ENCODE measurements around the gene SVOP. TPM values are rescaled to one million over a fixed set of nuclear protein-coding genes. Genes with fewer than 3 reads are reported as not detected.

The SVOP gene
- total and polyA plus RNA-seq, 2 experiments from 2014 or later: 0.10 TPM; not detected in 1

DNA sequence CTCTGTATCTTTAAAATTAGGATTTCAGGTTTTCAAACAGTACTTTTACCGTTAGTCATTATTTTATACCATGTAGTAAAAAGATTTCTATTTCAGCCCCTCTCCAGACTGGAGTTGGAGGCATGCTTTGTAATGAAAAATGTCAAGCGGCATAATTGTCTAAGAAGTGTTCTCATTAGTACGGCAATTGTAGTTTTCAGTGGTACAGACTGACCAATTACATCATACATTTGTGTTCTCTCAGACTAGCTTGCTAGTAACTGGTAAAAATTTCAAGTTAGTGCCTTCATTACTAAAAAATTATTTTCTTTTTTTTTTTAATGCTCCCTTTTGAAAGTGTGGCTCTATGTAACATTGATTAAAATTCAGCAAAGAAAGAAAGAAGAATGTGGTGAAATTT lies 36.0 kb upstream of the SVOP start:
- ATAC-seq: no peak
- Mint-ChIP-seq H3K36me3 (ENCODE audit: low read depth) (no peaks in the 10 kb centered on the region), H3K9me3 (no peaks in the 10 kb centered on the region; the same call in 2 of the 3 replicates)

DNA sequence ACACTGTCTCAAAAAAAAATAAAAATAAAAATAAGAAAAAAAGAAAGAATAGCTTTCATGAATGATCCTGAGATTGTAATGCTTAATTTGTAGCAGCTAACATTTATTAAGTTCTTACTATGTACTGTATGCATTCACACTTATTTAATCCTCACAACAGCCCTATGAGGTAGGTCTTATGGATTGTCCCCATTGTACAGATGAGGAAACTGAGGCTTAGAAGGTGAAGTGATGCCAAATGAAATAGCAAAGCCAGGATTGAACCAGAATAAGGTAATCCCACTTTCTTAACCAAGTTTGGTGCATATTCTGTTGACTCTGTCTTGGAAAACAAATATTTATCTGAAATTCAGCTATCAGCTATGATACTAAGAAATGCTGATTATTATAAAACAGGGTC lies 33.7 kb upstream of the SVOP start:
- no peak overlapping the region for H3K27ac ChIP-seq (ENCODE audit: low read depth)
- Mint-ChIP-seq H3K27me3 (ENCODE audit: insufficient read depth, low read depth, poor library complexity) (peaks cover 2% of the 10 kb centered on the region), H3K4me1 (peaks cover 12% of the 10 kb centered on the region), H3K4me3 (no peak overlapping the region), H3K27ac (no peak overlapping the region), H3K9me3 (no peaks in the 10 kb centered on the region; the same call in 2 of the 3 replicates), H3K36me3 (ENCODE audit: low read depth) (no peaks in the 10 kb centered on the region)
- H3F3A ChIP-seq (replicated peaks; ENCODE audit: low read depth): no peaks in the 10 kb centered on the region
- H3K9me2 ChIP-seq (ENCODE audit: insufficient read depth): no peaks in the 10 kb centered on the region
- H3K79me2 ChIP-seq (replicated peaks; ENCODE audit: insufficient read depth): no peaks in the 10 kb centered on the region
- H3K27me3 ChIP-seq (ENCODE audit: insufficient read depth): no peaks in the 10 kb centered on the region
- H3K36me3 ChIP-seq (ENCODE audit: insufficient read depth): no peaks in the 10 kb centered on the region
- no peaks in the 10 kb centered on the region; the same call in 1 of the 2 replicates for H4K20me1 ChIP-seq (replicated peaks; ENCODE audit: insufficient read depth)
- no peak overlapping the region for H2AFZ ChIP-seq
- H3K4me1 ChIP-seq (ENCODE audit: insufficient read depth): peaks cover 9% of the 10 kb centered on the region; the same call in 1 of the 2 replicates
- H3K4me3 ChIP-seq: no peak overlapping the region
- H3K4me2 ChIP-seq: no peak overlapping the region
- no peak for ATAC-seq
- no peak for DNase-seq (ENCODE audit: low spot score)
- TF ChIP-seq, protein P1, sequence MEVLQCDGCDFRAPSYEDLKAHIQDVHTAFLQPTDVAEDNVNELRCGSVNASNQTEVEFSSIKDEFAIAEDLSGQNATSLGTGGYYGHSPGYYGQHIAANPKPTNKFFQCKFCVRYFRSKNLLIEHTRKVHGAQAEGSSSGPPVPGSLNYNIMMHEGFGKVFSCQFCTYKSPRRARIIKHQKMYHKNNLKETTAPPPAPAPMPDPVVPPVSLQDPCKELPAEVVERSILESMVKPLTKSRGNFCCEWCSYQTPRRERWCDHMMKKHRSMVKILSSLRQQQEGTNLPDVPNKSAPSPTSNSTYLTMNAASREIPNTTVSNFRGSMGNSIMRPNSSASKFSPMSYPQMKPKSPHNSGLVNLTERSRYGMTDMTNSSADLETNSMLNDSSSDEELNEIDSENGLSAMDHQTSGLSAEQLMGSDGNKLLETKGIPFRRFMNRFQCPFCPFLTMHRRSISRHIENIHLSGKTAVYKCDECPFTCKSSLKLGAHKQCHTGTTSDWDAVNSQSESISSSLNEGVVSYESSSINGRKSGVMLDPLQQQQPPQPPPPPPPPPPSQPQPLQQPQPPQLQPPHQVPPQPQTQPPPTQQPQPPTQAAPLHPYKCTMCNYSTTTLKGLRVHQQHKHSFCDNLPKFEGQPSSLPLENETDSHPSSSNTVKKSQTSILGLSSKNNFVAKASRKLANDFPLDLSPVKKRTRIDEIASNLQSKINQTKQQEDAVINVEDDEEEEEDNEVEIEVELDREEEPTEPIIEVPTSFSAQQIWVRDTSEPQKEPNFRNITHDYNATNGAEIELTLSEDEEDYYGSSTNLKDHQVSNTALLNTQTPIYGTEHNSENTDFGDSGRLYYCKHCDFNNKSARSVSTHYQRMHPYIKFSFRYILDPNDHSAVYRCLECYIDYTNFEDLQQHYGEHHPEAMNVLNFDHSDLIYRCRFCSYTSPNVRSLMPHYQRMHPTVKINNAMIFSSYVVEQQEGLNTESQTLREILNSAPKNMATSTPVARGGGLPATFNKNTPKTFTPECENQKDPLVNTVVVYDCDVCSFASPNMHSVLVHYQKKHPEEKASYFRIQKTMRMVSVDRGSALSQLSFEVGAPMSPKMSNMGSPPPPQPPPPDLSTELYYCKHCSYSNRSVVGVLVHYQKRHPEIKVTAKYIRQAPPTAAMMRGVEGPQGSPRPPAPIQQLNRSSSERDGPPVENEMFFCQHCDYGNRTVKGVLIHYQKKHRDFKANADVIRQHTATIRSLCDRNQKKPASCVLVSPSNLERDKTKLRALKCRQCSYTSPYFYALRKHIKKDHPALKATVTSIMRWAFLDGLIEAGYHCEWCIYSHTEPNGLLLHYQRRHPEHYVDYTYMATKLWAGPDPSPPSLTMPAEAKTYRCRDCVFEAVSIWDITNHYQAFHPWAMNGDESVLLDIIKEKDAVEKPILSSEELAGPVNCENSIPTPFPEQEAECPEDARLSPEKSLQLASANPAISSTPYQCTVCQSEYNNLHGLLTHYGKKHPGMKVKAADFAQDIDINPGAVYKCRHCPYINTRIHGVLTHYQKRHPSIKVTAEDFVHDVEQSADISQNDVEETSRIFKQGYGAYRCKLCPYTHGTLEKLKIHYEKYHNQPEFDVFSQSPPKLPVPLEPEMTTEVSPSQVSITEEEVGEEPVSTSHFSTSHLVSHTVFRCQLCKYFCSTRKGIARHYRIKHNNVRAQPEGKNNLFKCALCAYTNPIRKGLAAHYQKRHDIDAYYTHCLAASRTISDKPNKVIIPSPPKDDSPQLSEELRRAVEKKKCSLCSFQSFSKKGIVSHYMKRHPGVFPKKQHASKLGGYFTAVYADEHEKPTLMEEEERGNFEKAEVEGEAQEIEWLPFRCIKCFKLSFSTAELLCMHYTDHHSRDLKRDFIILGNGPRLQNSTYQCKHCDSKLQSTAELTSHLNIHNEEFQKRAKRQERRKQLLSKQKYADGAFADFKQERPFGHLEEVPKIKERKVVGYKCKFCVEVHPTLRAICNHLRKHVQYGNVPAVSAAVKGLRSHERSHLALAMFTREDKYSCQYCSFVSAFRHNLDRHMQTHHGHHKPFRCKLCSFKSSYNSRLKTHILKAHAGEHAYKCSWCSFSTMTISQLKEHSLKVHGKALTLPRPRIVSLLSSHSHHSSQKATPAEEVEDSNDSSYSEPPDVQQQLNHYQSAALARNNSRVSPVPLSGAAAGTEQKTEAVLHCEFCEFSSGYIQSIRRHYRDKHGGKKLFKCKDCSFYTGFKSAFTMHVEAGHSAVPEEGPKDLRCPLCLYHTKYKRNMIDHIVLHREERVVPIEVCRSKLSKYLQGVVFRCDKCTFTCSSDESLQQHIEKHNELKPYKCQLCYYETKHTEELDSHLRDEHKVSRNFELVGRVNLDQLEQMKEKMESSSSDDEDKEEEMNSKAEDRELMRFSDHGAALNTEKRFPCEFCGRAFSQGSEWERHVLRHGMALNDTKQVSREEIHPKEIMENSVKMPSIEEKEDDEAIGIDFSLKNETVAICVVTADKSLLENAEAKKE (CRISPR knock-in tag; IDR thresholded peaks at IDR 0.05): no peak
- TF ChIP-seq CREB1 (CRISPR knock-in tag; IDR thresholded peaks at IDR 0.05; ENCODE audit: low read depth) (no peak), NANOG (IDR thresholded peaks at IDR 0.05; ENCODE audit: borderline replicate concordance) (no peak), JUNB (IDR thresholded peaks at IDR 0.05; ENCODE audit: unreplicated experiment) (no peak), ZNF114 (CRISPR knock-in tag; IDR thresholded peaks at IDR 0.05) (no peak), ZNF331 (CRISPR knock-in tag; IDR thresholded peaks at IDR 0.05; ENCODE audit: low read depth) (no peak), STAT1 (IDR thresholded peaks at IDR 0.05; ENCODE audit: unreplicated experiment) (no peak), POLR2AphosphoS5 (IDR thresholded peaks at IDR 0.05; ENCODE audit: low read depth) (no peak), EZH2phosphoT487 (IDR thresholded peaks at IDR 0.05; ENCODE audit: unreplicated experiment) (no peak), EZH2 (IDR thresholded peaks at IDR 0.05; ENCODE audit: low read depth, unreplicated experiment) (no peak)
- TF ChIP-seq, protein P2, sequence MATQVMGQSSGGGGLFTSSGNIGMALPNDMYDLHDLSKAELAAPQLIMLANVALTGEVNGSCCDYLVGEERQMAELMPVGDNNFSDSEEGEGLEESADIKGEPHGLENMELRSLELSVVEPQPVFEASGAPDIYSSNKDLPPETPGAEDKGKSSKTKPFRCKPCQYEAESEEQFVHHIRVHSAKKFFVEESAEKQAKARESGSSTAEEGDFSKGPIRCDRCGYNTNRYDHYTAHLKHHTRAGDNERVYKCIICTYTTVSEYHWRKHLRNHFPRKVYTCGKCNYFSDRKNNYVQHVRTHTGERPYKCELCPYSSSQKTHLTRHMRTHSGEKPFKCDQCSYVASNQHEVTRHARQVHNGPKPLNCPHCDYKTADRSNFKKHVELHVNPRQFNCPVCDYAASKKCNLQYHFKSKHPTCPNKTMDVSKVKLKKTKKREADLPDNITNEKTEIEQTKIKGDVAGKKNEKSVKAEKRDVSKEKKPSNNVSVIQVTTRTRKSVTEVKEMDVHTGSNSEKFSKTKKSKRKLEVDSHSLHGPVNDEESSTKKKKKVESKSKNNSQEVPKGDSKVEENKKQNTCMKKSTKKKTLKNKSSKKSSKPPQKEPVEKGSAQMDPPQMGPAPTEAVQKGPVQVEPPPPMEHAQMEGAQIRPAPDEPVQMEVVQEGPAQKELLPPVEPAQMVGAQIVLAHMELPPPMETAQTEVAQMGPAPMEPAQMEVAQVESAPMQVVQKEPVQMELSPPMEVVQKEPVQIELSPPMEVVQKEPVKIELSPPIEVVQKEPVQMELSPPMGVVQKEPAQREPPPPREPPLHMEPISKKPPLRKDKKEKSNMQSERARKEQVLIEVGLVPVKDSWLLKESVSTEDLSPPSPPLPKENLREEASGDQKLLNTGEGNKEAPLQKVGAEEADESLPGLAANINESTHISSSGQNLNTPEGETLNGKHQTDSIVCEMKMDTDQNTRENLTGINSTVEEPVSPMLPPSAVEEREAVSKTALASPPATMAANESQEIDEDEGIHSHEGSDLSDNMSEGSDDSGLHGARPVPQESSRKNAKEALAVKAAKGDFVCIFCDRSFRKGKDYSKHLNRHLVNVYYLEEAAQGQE (IDR thresholded peaks at IDR 0.05; ENCODE audit: unreplicated experiment): no peak
- TF ChIP-seq, protein P3, sequence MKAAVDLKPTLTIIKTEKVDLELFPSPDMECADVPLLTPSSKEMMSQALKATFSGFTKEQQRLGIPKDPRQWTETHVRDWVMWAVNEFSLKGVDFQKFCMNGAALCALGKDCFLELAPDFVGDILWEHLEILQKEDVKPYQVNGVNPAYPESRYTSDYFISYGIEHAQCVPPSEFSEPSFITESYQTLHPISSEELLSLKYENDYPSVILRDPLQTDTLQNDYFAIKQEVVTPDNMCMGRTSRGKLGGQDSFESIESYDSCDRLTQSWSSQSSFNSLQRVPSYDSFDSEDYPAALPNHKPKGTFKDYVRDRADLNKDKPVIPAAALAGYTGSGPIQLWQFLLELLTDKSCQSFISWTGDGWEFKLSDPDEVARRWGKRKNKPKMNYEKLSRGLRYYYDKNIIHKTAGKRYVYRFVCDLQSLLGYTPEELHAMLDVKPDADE (IDR thresholded peaks at IDR 0.05): no peak

More for the DNA sequence above, 36.0 kb upstream of the SVOP start:
- Histone ChIP-seq H2AFZ (no peak overlapping the region), H3K9me2 (ENCODE audit: insufficient read depth) (no peaks in the 10 kb centered on the region), H3K36me3 (ENCODE audit: insufficient read depth) (no peaks in the 10 kb centered on the region), H4K20me1 (replicated peaks; ENCODE audit: insufficient read depth) (no peaks in the 10 kb centered on the region; the same call in 1 of the 2 replicates), H3F3A (replicated peaks; ENCODE audit: low read depth) (no peaks in the 10 kb centered on the region), H3K79me2 (replicated peaks; ENCODE audit: insufficient read depth) (no peaks in the 10 kb centered on the region), H3K4me1 (ENCODE audit: insufficient read depth) (peaks cover 9% of the 10 kb centered on the region; the same call in 1 of the 2 replicates), H3K27ac (ENCODE audit: low read depth) (no peak overlapping the region), H3K4me3 (no peak overlapping the region), H3K27me3 (ENCODE audit: insufficient read depth) (no peaks in the 10 kb centered on the region), H3K4me2 (no peak overlapping the region)
- H3K27me3 Mint-ChIP-seq (ENCODE audit: insufficient read depth, low read depth, poor library complexity): peaks cover 2% of the 10 kb centered on the region
- H3K27ac Mint-ChIP-seq: no peak overlapping the region
- H3K4me1 Mint-ChIP-seq: peaks cover 12% of the 10 kb centered on the region
- no peak for DNase-seq (ENCODE audit: low spot score)
- no peak overlapping the region for H3K4me3 Mint-ChIP-seq
- TF ChIP-seq CREB1 (CRISPR knock-in tag; IDR thresholded peaks at IDR 0.05; ENCODE audit: low read depth) (no peak), STAT1 (IDR thresholded peaks at IDR 0.05; ENCODE audit: unreplicated experiment) (no peak), EZH2 (IDR thresholded peaks at IDR 0.05; ENCODE audit: low read depth, unreplicated experiment) (no peak)

Data from GM23338 (cell line).